ENCODE results near the gene IFRD1.
"Not testable (repeated sequence)": the region's sequence is repeated elsewhere in the genome, so short reads cannot be mapped to it uniquely, and the experiment has no call there.

Gene IFRD1

DNA sequence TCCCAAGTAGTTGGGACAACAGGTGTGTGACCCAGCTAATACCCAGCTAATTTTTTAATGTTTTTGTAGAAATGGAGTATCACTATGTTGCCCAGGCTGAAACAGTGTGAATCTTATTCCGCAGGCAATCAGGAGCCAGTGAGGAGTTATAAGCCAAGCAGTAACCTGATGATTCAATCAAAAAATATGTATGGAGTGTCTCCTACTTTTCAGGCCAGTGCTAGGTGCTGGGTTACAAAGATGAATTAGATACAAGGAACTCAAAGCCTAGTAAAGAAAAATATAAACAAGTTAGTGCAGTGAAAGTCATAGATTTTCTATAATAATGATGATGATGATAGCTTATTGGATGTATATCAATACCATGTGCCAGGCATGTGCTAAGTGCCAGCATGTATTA lies 13.2 kb upstream of the IFRD1 start:
- no peak for DNase-seq (ENCODE audit: low read depth)
- H3K4me3 ChIP-seq (ENCODE audit: low read depth, low read length), result no peak overlapping the region

DNA sequence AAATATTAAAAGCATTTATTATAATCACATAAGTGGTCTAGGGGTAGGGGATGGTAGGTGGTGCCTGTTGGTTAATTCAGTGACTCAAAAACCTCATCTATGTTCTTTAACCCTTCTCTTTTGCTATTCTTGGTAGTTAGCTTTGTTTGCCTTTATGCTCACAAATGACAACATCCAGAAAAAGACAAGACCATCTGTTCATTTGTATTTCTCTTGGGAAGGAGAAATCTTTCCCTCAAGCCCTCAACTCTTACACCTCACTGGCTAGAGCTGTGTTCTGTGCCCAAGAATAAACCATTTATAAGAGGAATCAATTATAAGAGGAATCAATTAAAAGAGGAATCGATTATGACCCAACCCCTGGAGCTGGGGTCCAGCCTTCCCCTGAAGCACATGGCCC lies 10.8 kb upstream of the IFRD1 start:
- no peak for DNase-seq (ENCODE audit: low read depth)

DNA sequence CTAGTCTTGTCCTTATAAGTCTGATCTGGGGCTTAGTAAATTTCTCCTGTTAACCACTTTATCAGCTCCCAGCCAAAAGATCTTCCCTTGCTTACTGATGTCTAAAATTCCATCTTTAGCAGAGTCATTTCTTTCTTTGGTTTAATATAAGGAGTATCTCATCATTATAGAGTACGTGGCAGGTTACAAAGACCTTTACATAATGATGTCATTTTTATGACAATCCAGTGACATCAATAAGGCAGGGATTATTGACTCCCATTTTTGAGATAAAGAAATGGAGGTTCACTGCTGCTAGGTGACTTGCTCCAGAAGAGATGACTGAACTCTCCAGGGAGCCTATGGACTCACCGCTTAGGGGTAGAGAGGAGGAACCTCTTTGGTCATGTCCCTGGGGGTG lies 8.1 kb upstream of the IFRD1 start:
- DNase-seq (ENCODE audit: low read depth), result no peak
- H3K4me3 ChIP-seq (ENCODE audit: low read depth, low read length), result no peak overlapping the region

More for the DNA sequence above, 10.8 kb upstream of the IFRD1 start:
- no peak overlapping the region for H3K4me3 ChIP-seq (ENCODE audit: low read depth, low read length)

DNA sequence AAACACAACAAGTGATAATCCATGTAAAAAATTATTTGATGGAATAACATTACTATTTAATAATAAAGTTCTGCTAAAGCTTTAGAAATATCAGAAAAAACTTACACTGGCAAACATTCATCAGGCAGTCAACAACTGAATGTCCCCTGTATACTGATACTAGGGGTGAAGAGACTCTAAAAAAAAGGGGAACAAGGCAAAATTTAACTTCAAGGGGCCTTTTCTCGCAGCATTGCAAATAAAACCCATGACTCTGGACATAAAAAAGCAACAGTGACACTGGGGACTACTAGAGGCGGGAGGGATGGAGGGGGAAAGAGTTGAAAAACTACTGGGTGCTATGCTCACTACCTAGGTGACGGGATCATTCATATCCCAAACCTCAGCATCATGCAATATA lies 5.8 kb upstream of the IFRD1 start:
- no peak overlapping the region for H3K4me3 ChIP-seq (ENCODE audit: low read depth, low read length)
- DNase-seq (ENCODE audit: low read depth), result no peak

DNA sequence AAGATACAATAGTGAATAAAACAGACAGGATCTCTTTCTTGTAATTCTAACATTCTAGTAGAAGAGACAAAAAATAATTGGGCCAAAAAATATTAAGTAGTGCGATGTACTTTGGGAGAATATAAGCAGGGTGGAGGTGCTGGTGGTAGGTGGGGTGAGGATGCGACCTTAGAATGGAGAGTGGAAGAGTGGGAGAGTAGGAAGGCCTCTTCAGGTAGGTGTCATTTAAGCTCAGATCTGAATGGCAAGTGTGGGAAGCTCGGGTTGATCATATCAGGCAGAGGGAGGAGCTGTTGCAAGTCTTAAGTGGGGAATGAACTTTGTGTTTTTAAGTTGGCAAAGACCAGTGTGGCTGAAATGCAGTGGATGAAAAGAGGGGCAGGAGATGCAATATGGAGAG lies 3.8 kb upstream of the IFRD1 start:
- DNase-seq (ENCODE audit: low read depth), result no peak
- no peak overlapping the region for H3K4me3 ChIP-seq (ENCODE audit: low read depth, low read length)

DNA sequence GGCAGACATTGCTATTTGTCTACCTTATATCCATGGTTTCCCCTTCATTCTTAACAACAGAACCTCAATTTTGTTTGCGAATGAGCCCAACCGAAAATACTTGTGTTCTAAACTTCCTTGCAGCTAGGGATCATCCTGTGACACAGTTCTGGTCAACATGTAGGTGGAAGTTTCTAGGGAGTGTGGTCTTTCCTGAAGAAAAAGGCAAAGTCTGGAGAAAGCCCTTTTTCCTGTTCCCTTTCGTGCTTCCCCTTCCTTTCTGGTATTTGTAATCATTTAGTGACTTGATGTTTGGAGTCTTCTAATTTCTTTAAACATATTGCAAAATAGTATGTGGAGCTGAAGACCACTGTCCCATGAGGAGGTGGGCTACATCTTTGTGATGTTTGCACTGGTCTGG lies 2.9 kb upstream of the IFRD1 start:
- DNase-seq (ENCODE audit: low read depth), result no peak
- H3K4me3 ChIP-seq (ENCODE audit: low read depth, low read length), result no peak overlapping the region

DNA sequence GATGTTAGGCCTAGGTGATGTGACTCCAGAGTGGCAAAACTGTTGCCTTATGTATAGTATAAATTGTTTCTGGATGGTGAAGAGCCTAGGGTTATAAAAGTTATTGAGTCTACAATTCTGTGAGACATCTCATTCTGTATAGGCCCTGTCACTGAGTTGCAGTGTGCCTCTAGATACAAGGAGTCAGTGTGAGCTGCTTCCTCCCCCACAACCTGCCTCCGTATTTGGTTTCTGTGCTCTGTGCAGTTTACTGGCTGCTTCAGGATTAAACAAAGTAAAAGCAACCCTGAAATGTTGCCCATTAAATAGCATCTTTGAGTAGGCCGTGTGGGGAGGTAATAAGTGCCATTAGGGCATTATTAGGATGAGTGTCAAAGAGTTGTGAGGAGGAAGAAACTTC lies 1.9 kb upstream of the IFRD1 start:
- no peak overlapping the region for H3K4me3 ChIP-seq (ENCODE audit: low read depth, low read length)
- no peak for DNase-seq (ENCODE audit: low read depth)

DNA sequence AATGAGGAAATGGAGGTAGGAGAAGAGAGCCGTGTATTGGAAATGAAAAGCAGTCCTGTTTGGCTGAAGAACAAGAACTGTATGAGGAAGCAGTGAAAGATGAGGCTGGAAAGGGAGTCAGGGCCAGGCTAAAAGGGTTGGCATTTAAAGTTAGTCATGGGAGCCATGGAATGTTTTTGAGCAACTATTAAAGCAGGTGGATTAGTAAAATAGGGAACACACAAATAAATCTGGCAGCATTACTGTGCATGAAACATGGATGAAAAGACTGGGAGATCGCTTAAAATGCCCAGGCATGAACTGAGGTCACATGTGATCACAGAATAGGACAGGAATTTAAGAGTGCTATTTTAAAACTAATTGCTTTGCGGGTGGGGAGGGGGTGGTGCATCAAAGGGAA lies 1.4 kb upstream of the IFRD1 start:
- H3K4me3 ChIP-seq (ENCODE audit: low read depth, low read length), result no peak overlapping the region
- no peak for DNase-seq (ENCODE audit: low read depth)

DNA sequence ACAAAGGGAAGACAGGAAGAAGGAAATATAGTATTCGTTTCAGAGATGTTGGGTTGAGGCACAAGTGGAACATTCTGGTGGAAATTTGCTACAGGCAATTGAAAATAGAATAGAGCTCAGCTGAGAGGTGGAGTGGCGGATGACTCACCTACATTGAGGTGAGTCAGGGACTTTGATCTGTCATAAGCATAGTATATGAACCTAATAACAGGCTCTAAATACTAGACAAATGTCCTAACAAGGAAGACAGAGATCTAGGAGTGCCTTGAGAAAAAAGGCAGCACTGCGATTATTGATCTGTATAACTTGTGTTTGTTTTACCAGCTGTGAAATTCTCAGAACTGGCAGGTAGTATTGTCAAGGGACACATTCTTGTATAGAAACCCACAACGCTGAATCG lies 907 bp upstream of the IFRD1 start:
- DNase-seq (ENCODE audit: low read depth), result no peak
- H3K4me3 ChIP-seq (ENCODE audit: low read depth, low read length), result peak overlapping the region; percentile 98

DNA sequence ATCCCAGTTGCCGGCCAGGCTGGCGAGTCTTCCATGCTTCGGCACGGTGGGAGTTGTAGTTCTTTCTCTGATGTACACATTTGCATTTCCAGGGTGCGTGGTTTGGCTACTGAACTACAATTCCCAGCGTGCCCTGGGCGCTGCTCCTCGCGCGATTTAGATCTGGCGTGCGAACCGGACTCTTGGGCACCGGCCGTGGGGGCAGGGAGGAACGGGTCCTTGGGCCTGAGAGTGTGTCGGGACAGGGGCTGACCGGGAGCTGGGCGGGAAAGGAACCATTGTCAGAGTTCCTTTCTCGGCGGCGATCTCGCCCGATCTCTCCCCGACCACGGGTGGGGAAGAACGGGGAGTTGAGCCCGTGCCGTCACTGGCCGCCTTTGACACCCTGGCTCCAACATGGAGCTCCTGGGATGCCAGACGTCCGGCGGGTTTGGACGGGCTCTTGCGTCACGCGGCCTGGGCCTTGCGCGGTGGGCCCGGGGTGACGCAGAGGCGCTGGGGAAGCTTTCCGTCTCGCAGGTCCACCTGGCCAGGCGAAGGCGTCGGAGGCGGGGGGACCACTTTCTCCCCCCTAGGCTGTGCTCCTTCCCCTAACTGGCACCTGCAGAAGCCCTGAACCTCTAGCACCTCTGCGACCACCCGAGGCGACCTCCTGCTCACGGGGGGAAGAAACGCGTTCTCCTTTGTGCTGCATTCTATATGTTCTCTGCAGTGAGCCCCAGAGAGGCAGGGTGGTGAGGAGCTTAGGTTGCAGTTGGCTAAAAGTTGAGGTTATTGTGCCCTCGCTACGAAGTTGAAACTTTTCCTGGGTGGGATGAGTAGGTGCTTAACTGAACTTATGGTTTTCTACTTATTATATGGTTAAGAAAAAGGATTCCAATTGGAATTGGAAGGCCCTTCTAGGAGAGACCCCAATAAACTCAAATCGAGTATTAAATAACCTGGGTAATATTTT lies 824 bp downstream of the IFRD1 start:
- H3K4me3 ChIP-seq (ENCODE audit: low read depth, low read length), result peak overlapping the region; percentile 98
- peak; percentile 91 for DNase-seq (ENCODE audit: low read depth)

DNA sequence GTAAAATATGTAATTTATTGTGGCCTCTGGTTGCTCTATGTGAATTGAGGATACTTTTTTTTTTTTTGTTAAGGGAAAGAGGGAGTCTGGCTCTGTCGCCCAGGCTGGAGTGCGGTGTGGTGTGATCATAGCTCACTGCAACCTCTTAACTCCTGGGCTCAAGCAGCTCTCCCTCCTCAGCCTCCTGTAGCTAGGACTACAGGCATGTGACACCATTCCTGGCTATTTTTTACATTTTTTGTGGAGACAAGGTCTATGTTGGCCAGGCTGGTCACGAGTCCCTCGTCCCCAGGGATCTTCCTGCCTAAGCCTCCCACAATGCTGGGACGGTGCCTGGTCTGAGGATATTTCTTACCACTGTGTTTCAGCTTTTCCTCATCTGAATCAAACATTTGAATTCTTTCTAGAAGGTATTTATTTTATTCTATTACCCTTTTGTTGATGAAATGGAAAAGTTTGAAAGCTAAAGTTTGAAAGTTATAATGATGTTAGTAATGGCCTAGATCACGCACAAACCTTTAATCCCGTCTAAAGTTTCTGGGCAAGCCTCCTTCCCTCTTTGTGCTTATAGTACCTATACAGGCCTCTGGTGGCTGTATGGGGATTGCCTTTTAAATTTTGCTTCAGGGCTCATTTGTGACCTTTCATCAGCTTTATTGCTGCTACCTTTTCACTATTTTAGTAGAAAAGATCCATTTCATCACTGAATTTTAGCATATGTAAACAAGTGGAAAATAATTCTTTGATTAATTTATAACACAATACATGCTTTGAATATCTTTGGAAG lies 2.0 kb downstream of the IFRD1 start:
- no peak for DNase-seq (ENCODE audit: low read depth)
- H3K4me3 ChIP-seq (ENCODE audit: low read depth, low read length), result peak overlapping the region; percentile 98

DNA sequence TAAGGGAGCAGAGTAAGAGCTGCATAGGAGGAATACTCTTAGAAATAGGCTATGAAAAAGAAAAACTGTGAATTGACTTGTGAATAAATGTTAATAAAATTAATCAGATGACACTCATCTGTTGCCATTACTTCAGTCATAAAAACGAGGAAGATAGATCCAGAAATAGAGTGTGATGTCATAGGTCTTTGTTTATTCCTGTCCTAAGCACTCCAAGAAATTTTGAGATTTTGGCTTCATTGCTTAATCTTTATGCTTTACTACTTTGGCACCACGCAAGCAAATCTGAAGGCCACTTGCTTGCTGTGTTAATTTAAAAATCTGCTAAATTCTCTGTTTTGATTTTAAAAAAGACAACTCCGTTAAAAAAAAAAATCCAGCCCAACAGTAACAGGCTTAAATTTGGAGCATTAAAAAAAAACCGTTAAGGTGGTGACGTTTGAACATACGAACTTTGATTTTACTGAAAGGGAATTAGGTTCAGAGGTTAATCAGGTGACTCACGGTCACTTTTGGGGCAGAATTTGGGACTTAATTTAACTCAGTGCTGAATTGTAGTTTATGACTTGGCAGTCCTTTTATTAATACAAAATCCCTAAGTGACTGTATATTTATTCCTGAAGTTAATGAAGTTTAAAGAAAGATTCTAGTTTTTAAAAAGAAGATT lies 3.4 kb downstream of the IFRD1 start:
- DNase-seq (ENCODE audit: low read depth), result no peak
- H3K4me3 ChIP-seq (ENCODE audit: low read depth, low read length), result no peak overlapping the region

DNA sequence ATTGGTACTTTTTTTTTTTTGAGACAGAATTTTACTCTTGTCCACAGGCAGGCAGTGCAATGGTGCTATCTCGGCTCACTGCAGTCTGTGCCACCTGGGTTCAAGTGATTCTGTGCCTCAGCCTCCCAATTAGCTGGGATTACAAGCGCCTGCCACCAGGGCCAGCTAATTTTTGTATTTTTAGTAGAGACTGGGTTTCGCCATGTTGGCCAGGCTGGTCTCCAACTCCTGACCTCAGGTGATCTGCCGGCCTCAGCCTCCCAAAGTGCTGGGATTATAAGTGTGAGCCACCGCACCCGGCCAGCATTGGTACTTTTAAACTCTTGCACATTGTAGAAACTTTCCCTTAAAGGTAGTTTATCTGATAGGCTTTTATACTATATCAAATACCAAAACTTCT lies 3.9 kb downstream of the IFRD1 start:
- not testable (repeated sequence) for H3K4me3 ChIP-seq (ENCODE audit: low read depth, low read length); DNase-seq (ENCODE audit: low read depth)

DNA sequence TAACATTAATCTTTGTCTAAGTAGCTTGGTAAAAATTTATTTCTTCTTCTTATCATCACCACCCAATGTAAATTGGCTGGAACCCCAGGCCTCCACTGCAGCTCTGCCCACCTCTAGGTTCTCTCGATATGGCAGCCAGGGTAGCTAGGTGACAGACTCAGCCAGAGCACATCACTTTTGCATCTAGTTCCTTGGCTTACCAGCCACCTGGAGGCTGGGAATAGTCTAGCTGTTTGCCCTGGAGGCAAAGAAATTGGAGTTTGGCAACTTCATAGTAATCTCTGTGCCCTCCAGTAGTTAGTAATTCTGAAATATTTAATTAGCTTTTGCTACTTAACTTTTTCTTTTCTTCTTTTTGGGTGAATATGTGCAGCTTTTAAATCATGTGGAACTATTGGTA lies 9.4 kb downstream of the IFRD1 start:
- no peak for DNase-seq (ENCODE audit: low read depth)
- no peak overlapping the region for H3K4me3 ChIP-seq (ENCODE audit: low read depth, low read length)

DNA sequence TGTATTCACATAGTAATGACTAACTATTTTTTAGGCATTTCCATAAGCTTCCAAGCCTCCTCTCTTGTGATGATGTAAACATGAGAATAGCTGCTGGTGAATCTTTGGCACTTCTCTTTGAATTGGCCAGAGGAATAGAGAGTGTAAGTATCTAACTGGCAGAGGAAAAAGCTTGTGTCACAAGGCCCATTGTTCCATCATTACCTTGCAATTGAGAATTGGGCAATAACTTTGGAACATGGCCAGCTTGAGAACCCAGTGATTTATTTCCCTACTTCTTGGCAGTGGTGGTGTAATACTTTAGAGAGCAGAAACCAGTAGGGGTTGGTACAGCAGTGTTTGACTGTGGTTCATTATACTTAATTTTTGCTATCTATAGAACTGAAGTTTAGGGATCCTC lies 12.0 kb downstream of the IFRD1 start:
- no peak overlapping the region for H3K4me3 ChIP-seq (ENCODE audit: low read depth, low read length)
- DNase-seq (ENCODE audit: low read depth), result peak; percentile 90

DNA sequence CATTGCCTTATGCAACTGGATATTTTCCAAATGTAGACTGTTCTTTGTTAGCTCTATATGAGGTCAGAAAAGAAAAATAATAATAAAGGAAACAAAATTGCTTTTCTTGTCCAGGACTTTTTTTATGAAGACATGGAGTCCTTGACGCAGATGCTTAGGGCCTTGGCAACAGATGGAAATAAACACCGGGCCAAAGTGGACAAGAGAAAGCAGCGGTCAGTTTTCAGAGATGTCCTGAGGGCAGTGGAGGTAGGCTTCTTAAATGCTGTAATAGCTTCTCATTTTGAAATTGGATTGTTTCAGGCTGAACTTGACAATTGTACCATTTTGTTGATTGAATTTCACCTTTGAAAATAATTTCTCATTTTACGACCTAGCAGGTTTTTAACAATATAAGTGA lies 17.6 kb downstream of the IFRD1 start:
- no peak overlapping the region for H3K4me3 ChIP-seq (ENCODE audit: low read depth, low read length)
- DNase-seq (ENCODE audit: low read depth), result no peak

DNA sequence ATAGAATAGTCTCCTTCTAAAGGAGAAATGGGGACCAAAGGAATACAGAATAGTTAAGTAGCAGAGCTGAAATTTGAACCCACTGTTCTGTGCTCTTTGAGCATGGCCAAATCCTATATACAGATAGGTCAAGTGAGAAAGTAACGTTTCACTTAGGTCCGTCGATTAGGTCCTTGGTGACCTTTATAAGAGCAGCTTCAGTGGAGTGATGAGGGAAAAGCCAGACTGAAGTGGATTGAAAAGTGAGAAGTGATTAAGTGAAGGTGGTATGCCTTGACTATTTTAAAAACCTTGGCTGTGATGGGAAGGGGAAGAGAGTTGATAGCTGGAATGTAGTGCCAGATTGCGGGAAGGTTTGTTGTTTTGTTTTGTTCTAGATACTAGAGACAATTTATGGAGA lies 19.9 kb downstream of the IFRD1 start:
- DNase-seq (ENCODE audit: low read depth), result no peak

DNA sequence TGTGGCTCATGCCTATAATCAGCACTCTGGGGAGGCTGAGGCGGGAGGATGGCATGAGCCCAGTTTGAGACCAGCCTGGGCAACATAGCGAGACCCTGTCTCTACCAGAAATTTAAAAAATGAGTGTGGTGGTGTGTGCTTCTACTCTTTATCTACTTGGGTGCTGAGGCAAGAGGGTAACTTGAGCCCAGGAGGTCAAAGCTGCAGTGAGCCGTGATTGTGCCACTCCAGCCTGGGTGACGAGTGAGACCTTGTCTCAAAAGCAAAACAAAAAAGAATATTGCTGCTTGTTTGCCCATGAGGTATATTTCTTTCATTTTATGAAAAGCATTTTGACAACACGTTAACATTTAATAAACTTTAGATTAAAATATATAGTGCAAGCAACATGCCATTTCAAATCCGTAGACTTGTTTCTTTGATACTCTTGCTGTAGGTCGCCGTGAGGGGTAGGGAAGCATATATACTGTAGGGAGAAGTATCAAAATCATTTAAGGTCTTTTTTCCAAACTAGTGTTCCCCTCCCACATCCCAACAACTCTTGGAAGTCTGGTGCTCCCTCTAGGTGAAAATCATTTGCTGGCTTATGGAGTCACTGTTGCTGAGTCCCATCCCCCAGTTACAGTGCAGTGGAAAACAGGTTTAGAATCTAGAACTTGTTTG lies 26.3 kb downstream of the IFRD1 start:
- H3K4me3 ChIP-seq (ENCODE audit: low read depth, low read length), result no peak overlapping the region
- DNase-seq (ENCODE audit: low read depth), result no peak

More for the DNA sequence above, 19.9 kb downstream of the IFRD1 start:
- no peak overlapping the region for H3K4me3 ChIP-seq (ENCODE audit: low read depth, low read length)

DNA sequence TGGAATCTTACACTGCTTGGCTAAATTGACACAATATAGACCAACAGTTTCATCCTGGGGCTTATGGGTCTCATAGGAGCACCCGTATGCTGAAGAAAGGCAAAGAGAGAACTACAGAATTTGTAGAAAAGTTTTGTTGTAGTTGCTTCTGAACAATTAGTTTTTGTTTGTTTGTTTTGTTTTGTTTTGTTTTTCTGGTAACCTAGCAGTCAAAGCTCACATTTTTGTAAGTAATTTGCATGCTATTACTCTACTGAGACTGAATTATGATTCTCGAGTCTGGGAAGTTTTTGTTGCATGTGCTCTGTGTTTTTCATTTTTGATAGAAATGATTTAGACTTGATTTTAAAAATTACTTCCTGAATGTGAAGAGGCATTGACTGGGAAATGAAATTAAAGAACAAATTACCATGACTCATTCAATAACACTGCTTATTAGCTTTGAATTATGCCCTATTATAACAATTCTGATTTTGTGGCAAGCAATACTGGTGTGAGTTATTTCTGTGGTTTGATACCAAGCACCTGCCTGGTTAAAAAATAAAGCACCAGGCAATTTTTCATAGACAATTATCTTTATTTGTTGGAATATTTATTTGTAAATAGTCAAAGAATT lies 31.0 kb downstream of the IFRD1 start:
- H3K4me3 ChIP-seq (ENCODE audit: low read depth, low read length), result no peak overlapping the region
- no peak for DNase-seq (ENCODE audit: low read depth)
